HG02763 (cell line): Measurements from ENCODE around the gene CPLX1.

Experiments
- ATAC-seq: cut with Tn5 transposase; IDR thresholded peaks from one replicate; pipeline ENCODE4 v1.9.1; 2021; ENCODE audit warnings: mild to moderate bottlenecking, moderate library complexity; ENCODE audit not compliant: unreplicated experiment

CPLX1 gene

DNA sequence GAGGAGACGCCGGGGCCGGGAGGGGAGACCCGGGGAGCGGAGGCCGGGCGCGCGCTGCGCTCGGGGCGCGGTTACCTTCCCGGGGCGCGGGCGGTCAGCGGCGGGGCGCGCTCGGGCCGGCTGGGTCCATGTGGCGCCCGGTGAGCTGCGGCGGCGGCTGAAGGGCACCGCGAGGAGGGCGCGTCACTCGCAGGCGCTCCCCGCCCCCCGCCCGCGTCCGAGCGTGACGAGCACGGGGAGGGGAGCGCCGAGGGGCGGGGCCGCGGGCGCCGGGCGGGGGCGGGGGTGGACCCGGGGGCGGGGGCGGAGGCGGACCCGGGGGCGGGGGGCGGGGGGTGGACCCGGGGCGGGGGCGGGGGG, at the start of gene CPLX1:
Gene CPLX1, minus strand, starts transcription at position 159 of the 360 bp plus-strand sequence. CDS start 1,607 bp downstream, outside the sequence.
- ATAC-seq, result no peak

DNA sequence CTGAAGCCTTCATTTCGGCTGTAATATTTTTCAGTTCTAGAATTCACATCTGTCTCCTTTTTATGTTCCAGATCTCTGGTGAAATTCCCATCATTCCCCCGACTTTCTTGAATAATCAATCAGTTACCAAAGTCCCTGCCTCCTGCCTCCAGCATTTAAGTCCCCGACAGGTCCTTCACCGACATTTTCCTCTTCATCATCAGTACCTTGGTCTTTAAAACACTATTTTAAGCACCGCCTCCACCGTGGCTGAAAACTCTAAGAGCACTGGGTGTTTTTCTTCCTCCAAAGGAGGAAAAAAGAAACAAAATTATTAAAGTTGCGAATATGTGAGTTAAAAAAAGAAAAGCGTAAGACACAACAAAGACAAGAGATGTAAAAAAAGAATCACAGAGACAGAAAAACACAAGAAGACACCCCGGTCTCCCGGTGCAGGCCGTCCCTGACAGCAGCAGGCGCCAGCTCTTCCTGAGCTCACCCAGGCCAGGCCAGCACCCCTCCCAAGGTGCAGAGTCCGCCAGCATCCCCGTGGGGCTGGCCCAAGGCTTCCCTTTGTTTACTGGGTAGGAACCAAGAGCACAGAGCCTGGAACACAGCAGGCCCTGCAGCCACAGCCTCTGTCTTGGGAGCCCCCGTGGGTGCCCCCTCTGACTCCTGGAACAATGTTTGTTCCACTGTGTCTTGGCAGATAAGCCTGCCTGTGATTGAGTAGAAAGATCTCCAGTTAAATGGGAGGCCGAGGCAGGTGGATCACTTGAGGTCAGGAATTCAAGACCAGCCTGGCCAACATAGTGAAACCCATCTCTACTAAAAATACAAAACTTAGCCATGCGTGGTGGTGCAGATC, 49.3 kb upstream of the CPLX1 start:
- no peak for ATAC-seq

DNA sequence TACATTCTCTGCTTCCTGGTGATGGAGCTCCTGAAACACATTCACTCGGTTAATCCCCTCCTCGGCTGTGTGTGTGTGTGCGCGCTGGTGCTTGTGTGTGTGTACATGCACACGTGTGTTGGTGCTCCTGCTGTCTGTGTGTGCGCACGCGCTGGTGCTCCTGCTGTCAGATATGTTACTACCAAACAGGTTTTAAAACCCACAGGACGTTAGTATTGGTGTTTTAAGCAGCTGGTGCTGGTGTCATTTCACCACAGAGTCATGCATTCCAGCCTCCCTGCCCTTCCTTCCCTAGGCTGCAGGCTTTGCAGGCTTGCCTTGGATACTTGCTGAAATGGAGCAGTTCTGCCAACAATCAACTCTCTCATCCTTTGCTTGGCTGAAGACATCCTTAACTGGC, 48.1 kb upstream of the CPLX1 start:
- ATAC-seq, result no peak

DNA sequence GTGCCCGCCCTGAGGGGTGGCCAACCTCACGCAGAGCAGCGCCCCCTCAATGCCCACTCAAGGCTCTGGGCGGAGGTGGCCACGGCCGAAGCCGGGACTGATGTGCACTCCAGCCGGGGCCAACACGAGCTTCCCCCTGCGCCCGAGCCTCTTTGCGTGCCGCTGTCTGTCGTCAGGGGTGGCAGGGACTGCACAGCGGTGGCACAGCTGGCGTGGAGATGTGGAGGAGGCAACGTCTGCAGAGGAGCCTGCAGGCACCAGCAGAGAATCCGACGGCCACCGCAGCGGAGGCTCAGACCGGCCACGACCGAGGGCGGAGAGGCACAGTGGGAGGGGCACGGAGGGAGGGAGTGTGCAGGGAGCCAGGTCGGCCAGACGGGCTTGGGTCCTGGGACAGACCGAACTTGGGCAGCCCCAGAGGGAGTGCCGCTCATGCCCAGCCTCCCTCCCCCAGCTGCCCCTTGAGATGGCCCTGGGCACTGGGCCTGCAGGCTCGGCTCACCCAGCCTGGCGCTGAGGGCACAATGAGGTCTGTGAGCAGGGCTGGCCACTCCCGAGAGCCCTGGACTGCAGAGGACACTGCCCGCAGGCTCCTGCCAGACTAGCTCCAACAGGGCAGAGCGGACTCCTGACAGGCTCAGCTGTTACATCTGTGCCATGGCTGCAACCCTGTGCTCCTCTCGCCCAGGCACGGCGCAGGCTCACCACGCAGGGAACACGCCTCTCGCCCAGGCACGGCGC, 46.5 kb upstream of the CPLX1 start:
- ATAC-seq, result no peak

DNA sequence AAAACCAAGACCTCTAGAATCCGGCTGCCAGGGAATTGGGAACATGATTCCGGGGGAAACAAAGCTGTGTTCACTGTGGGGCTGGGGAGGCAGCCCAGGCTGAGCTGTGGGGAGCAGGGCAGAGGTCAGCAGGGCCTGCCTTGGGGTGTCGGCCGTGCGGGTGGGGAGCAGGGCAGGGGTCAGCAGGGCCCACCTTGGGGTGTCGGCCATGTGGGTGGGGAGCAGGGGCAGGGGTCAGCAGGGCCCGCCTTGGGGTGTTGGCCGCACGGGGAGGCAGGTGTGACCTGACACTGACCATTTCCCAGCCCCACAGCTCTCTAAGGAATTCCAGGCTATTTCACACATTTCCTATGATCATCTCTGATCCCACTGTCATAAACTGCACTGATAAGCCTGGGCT, 45.6 kb upstream of the CPLX1 start:
- ATAC-seq, result no peak

DNA sequence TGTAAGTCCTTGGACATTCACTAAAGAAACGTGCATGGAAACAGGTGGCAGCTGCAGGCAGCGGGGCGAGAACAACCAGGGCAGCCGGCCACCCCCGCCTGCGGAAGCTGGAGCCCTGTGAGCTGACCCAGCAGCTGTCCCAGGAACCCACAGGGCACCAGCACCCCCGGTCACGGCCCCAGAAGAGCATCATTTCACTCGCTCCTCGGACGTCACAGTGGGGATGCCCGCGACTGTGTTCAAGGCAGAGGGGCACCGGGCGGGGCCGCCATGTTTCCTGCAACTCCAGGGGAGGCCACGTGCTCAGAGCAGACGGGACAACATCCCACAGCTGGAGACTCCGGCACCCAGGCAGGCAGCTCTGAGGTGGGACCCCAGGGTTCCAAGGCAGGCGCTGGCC, 45.0 kb upstream of the CPLX1 start:
- ATAC-seq, result no peak

DNA sequence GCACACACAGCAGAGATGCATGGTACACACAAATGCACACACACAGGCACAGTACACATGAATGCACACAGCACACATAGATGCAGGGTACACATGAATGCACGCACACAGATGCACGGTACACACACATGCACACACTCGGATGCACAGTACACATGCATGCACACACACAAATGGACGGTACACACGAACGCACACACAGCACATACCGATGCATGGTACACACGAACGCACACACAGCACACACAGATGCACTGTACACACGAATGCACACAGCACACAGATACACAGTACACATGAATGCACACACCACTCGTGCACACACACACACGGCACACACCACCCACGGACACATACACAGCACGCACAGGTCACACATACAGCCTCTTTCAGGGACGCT, 43.8 kb upstream of the CPLX1 start:
- no peak for ATAC-seq

DNA sequence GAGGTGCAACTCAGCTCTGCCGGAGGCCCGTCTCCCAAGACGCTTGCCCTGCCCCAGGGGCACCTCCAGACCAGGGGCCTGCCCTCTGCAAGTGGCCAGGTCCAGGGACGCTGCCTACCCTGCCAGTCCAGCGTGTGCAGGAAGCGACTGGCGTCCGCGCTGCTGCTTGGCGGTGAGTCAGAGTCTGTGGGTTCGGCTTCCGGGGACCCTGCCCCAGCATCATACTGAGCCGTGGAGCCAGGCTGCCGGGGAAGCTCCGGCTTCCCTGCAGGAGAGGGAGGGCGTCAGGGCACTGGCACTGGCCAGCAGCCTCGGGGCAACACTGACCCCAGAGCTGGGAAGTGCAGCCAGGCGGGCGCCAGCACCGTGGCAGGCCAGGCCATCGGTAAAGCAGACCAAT, 42.5 kb upstream of the CPLX1 start:
- ATAC-seq, result no peak

DNA sequence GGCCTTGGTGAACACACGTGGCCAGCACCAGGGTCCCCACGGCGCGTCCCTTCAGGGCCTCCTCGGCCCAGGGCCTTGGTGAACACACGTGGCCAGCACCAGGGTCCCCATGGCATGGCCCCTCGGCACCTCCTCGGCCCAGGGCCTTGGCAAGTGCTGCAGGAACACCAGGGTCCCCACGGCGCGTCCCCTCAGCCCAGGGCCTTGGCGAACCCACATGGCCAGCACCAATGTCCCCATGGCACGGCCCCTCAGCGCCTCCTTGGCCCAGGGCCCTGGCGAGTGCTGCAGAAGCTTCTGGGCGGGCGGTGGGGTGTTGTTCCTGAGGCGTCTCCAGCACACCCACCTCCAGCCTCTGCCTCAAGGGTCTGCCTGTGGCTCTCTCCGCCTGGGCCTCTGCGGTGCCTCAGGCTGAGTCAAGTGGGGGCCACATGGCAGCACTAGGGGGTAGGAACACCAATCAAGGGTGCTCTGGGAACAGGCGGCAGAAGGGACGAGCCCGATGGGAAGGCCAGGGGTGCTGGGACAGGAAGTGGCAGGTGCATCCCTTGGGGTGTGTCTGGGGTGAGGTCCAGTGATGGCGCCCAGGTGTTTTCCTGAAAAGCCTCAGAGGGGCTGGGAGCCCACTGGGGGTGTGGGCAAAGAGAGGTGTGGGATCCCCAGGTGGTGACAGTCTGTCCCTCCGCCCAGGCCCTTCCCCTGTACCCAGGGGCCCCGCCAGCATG, 41.8 kb upstream of the CPLX1 start:
- ATAC-seq, result no peak

DNA sequence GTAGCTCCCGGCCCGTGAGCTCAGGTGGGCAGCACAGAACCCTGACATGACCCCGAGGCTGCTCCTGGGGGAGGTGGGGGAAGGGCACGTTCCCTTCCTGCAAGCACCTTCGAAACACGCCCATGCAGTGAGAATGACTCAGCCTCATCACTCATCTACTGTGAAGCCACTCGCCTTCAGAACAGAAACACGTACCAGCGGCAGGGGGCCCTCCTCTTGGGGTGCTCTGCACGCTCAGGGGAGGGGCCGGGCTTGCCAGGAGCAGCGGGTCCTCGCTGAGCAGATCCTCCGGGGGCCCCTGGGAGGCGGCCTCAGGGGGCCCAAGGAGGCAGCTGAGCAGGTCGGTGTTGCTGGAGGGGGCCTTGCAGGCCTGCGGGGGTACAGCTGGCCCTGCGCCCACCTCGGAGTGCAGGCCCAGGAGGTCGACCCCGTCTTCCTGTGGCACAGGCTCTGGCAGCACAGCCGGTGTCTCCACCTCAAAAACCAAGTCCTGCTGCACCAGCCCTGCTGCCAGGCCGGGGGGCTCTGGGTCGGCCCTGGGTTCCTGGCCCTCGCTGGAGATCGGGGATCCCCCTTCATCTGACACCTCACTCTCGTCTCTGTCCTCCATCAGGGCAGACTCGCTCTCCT, 40.9 kb upstream of the CPLX1 start:
- no peak for ATAC-seq

DNA sequence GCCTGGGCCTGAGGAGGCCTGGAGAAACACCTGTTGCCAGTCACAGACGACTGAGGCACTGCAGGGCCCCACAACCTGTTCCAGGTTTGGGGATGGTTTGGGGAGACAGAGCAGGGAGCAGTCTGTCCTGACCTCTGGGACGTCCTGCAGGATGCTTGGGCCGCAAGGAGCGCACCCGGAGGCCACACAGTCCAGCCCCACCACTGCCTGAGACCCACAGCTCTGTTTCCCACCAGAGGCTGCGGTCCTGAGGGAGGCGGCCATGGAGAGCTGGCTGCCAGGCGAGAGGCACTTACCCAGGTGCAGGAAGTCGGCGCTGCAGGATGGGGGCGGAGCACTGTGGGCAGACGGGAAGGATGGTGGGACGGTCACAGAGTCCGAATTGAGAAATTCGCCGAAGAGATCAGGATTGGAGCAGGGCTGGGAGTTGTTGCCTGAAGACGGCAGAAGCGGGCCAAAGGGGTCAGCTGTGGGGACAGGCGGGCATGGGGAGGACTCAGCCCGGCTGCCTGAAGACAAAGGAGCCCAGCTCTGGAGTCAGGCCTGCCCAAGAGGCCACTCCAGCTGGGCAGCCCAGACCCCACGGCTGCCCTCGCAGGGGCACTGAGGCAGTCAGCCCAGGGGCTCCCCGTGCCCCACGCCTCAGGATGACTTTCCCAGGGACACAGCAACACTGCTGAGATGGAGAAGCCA, 40.3 kb upstream of the CPLX1 start:
- ATAC-seq, result no peak

DNA sequence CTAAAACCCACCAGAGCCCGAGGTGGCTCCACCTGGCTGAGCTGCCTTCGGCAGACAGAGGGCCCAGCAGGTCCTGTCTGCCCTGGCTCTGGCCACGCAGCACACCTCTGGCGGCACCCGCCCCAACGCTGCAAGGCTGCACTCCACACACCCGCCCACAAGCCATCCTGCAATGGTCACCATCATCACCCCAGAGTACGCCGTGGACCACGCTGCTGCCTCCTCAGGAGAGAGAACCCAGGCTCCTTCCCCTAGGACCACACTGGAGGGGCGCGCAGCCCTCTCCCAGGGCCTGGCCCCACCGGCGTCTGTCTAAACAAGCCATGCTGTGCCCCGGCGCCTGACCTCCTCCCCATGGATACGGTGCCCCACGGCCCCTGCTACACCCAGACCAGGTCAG, 39.6 kb upstream of the CPLX1 start:
- no peak for ATAC-seq

DNA sequence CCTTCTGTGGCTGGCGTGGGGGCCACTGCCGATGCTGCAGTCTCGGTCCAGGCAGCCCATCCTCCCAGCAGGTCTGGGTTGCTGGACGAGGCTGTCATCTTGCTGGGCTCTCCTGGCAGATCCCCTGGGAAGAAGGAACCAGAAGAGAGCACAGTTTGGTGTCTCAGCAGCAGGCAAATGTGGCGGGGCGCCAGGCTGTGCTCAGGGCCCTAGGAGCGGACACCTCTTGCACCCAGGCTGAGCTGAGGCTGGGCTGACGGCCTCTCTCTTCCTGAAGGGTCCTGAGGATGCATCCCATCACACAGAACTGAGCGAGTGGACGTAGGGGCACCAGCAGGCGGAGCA, 39.2 kb upstream of the CPLX1 start:
- ATAC-seq, result no peak

DNA sequence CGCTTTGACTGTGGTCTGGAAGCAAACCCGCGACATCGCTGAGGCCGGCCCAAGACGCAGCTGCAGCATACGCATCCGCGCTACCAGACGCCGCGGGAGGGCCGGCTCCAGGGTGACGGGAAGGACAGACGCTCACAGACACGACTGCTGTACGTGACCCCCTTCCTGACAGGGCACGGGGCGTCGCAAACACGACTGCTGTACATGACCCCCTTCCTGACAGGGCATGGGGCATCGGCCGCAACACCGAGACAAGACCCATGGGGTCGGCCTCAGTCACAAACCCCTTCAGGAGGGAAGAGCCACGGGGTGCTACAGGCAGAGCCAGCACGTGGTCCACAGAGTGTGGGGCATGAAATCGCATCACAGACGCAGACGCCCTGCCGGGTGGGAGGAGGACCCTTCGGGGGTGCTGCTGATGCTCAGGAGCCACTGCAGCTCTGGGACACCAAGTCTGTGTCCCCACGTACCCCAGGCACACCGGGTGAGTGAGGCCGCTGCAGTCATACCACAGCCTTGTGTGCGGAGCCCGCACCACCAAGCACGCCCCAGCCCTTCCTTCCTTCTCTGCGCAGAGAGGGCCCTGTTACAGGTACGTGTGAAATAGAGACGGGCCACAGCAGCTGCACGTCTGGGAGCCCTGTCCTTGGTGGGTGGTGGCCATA, 38.7 kb upstream of the CPLX1 start:
- ATAC-seq, result no peak

DNA sequence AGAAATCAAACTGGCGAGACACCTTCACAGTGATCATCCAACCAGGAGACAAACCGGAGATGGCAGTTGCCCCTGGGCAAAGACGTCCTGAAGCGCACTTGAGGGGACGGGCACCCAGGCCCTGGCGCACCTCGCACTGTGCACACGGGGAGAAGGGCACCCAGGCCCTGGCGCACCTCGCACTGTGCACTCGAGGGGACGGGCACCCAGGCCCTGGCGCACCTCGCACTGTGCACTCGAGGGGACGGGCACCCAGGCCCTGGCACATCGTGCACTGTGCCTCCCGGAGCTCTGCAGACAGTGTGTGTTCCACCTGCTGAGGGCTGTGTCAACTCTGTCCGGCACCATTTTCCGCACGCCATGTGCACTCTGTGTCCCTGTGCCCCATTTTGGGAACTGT, 34.6 kb upstream of the CPLX1 start:
- ATAC-seq, result no peak

DNA sequence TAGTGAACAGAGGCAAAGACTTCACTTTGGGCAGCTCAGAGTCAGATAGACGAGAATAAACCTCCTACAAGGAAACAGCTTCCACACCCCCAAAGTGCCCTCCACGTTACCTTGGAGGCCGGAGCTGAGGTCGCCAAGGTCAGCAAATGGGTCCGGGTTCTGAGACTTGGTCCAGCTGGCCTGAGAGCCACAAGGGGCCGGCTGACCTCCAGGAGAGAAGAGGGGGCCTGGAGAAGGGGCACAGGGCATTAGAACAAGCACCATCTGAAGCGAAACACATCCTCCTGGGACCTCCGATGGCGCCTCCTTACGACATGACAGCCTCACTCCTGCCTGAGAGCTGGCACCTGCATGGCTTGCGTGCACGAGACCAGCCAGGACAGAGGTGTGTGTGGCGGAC, 33.6 kb upstream of the CPLX1 start:
- ATAC-seq, result no peak

DNA sequence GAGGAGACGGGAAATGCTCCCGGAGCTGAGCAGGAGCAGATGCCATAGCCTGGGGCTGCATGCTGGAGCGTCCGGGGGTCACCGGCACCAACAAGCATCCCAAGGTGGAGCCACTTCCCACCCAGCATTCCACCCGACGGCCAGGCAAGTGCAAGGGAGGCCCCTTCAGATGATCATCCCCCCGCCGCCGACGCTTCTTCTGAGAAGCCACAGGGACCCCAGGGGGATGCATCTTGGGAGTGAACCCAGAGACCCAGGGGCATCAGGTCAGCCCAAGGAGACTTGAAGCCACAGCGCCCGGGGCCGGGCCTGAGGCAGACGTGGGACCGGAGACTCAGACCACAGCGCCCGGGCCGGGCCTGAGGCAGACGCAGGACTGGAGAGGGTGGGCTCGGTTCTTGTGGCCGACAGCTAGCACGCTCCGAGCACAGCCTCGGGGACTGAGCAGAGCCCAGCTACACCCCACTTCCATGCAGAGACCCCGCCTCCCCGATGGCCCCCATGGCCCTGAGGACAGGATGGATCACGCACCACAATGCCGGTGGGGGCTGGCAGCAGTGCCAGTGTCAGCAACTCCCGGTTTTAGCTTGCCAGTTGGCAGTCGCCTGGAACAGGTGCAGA, 33.0 kb upstream of the CPLX1 start:
- no peak for ATAC-seq

DNA sequence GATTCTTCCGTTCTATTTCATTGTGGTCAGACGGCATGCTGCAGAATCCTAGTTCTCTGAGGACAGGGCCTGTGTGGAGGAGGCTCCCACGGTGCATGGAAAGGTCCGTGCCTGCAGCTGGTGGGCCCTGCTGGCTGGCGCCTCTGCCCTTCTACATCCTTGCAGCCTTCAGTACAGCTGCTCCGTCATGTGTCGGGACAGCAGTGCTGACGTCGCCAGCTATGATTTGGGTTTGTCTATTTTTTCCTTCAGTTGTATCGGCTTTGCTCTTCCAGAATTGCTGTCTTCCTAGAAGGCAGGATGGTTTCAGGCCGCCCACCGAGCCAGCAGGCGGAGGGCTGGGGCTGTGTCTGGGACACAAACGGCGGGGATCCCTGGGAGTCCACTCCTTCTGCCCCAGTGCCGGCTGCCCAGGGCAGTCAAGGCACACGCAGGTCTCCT, 32.1 kb upstream of the CPLX1 start:
- ATAC-seq, result no peak

DNA sequence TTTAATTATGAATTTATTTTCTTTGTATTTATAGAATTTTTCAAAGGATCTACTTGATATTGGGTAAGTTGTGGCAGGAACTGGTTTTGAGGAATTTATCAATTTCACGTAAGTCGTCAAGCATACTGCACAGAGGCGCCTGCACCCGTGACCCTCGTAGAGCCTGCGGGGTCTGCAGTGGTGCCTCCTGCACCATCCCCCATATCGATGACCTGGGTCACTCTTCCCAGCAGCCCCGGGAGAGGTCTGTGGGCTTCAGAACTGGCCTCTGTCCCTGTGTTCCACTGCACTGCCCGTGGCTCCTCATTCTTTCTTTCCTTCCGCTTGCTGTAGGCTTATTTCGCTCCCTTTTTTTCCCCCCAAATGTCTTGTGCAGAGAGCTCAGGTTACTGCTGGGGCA, 31.5 kb upstream of the CPLX1 start:
- no peak for ATAC-seq
